HG03457 (cell line): ENCODE data around the gene MPEG1.

Experiments used
- ATAC-seq: cut with Tn5 transposase; IDR thresholded peaks from one replicate; pipeline ENCODE4 v1.9.1; 2021; ENCODE audit warnings: moderate number of reproducible peaks; ENCODE audit not compliant: unreplicated experiment

Gene MPEG1

GRCh38 chr11:59172345-59173079 lies 40.2 kb downstream of the MPEG1 start:
- peak; percentile 24 for ATAC-seq

DNA sequence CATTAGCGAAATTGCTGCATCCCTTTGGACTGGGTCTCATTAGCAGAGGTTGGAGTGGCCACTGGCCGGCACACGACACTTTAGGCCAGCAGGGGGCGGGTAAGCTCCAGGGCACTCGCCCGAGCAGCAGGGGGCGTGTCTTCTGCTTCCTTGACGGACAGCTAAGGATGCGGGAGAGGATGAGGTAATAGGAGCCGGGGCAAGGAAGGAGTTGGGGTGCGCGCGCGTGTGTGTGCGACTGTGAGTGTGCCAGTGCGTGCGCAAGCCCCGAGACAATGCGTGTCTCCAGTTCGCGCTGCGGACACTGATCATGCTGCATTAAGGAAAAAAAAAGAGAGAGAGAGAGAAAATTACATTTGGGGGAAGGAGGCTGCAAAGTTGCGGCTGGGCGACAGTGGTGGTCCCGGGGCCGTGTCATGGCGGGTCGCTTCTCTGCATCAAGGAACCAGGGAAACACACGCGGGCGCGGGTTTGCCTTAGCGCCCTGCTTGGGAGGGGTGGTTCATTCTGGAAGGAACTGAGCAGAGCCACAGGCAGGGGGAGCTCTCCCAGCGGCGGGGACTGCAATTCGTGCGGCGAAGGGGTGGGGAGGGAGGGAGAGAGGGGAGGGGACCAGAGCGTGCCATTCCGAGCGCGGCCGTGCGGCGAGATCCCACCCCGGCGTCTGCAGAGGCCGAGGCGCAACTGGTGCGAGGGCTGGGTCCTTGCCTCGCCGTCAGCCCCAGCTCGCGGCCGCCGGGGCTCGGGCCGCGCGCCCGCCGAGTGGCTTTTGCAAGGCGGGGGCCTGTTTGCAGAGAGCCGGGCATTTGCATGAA lies 41.0 kb downstream of the MPEG1 start, which contains the start of gene DTX4:
DTX4 (plus strand) TSS at position 625 of the 815 bp plus-strand sequence. CDS start 464 bp downstream, outside the sequence.
- peak; percentile 65 for ATAC-seq

DNA sequence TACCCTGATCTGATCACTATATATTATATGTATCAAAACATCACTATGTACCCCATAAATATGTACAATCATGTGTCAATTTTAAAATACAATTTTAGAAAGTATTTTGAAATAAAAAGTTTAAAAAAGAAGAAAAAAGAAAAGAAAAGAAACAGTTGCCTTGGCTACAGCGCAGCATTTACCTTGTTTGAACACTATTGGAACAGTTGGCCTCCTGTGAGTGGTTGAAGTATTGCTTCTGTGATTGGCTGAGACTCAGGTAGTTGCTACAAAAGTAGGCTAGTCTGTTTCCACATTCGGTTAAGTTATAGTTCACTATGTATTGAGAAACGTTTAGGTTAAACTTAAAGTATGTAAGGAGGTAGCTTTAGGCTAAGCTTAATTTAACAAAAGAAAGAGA lies 48.7 kb downstream of the MPEG1 start:
- no peak for ATAC-seq
